SU-DHL-6 (cell line): ENCODE measurements around the gene SLCO1A2.

Experiments
- H2AFZ ChIP-seq: fragments of 200-600 bp; sonication (generic); 2 replicates; pipeline ENCODE4 v1.6.1; 2014; ENCODE audit warnings: low read depth, mild to moderate bottlenecking, moderate library complexity, mixed read lengths, antibody characterized with exemption, low read length; ENCODE audit not compliant: severe bottlenecking
- H3F3A ChIP-seq: fragments of 200-600 bp; shearing (Covaris generic); 2 replicates; pipeline ENCODE4 v1.6.0; 2016; ENCODE audit warnings: antibody characterized with exemption, mild to moderate bottlenecking; ENCODE audit not compliant: insufficient read depth
- H3K27ac ChIP-seq: fragments of 200-600 bp; sonication (generic); 2 replicates; pipeline ENCODE4 v1.5.1; 2016; ENCODE audit warnings: low read depth, mild to moderate bottlenecking, low read length, moderate library complexity, mixed read lengths
- H3K27me3 ChIP-seq: fragments of 200-600 bp; sonication (generic), shearing (Covaris generic); 2 replicates; pipeline ENCODE4 v1.6.0; 2014; ENCODE audit warnings: mild to moderate bottlenecking, low read length
- H3K36me3 ChIP-seq: fragments of 200-600 bp; sonication (generic); 2 replicates; pipeline ENCODE4 v1.6.1; 2014; ENCODE audit warnings: mild to moderate bottlenecking, low read length, mixed read lengths
- H3K4me2 ChIP-seq: fragments of 300-600, 200-600 bp; shearing (Covaris generic), sonication (generic); 2 replicates; pipeline ENCODE4 v1.6.0; 2014; ENCODE audit warnings: low read length, low read depth, mild to moderate bottlenecking; ENCODE audit not compliant: poor library complexity, severe bottlenecking
- H3K4me3 ChIP-seq: fragments of 200-600 bp; sonication (generic); 2 replicates; pipeline ENCODE4 v1.5.1; 2014; ENCODE audit warnings: antibody characterized with exemption, low read length, mild to moderate bottlenecking, mixed read lengths; ENCODE audit not compliant: insufficient read depth, poor library complexity, severe bottlenecking
- H3K79me2 ChIP-seq: fragments of 200-600 bp; sonication (generic); 2 replicates; pipeline ENCODE4 v1.6.1; 2014; ENCODE audit warnings: mild to moderate bottlenecking, low read length, moderate library complexity; ENCODE audit not compliant: insufficient read depth
- H3K9ac ChIP-seq: fragments of 200-600 bp; sonication (generic); 2 replicates; pipeline ENCODE4 v1.7.0; 2014; ENCODE audit warnings: mild to moderate bottlenecking, low read length
- H3K9me2 ChIP-seq: fragments of 200-600 bp; sonication (generic); replicated peaks from 2 replicates; pipeline ENCODE4 v1.6.1; 2014; ENCODE audit warnings: low read length; ENCODE audit not compliant: insufficient read depth
- H3K9me3 ChIP-seq: fragments of 200-600 bp; sonication (generic); 2 replicates; pipeline ENCODE4 v1.6.1; 2014; ENCODE audit warnings: low read length, mixed read lengths; ENCODE audit not compliant: insufficient read depth
- H4K20me1 ChIP-seq: fragments of 200-600 bp; sonication (generic); 2 replicates; pipeline ENCODE4 v1.6.1; 2014; ENCODE audit warnings: low read depth, mild to moderate bottlenecking, antibody characterized with exemption, low read length, moderate library complexity, mixed read lengths
- TF ChIP-seq, protein P1 (sequence below): fragments of 200-600 bp; sonication (generic); IDR thresholded peaks from one replicate; pipeline ENCODE4 v1.5.1; 2017; ENCODE audit warnings: antibody characterized with exemption, mild to moderate bottlenecking, low read length, moderate library complexity; ENCODE audit not compliant: insufficient read depth, poor library complexity, severe bottlenecking

SLCO1A2 gene

GRCh38 chr12:21219206-21219605 lies 115.5 kb downstream of the SLCO1A2 start:
- Histone ChIP-seq H3K9me3 (no peaks in the 10 kb centered on the region), H2AFZ (no peak overlapping the region), H4K20me1 (no peaks in the 10 kb centered on the region), H3K36me3 (no peaks in the 10 kb centered on the region), H3K9me2 (no peaks in the 10 kb centered on the region), H3K27me3 (no peaks in the 10 kb centered on the region), H3F3A (no peaks in the 10 kb centered on the region), H3K4me2 (no peak overlapping the region), H3K27ac (no peak overlapping the region), H3K4me3 (no peak overlapping the region), H3K9ac (no peak overlapping the region), H3K79me2 (no peaks in the 10 kb centered on the region)
- TF ChIP-seq, protein P1, sequence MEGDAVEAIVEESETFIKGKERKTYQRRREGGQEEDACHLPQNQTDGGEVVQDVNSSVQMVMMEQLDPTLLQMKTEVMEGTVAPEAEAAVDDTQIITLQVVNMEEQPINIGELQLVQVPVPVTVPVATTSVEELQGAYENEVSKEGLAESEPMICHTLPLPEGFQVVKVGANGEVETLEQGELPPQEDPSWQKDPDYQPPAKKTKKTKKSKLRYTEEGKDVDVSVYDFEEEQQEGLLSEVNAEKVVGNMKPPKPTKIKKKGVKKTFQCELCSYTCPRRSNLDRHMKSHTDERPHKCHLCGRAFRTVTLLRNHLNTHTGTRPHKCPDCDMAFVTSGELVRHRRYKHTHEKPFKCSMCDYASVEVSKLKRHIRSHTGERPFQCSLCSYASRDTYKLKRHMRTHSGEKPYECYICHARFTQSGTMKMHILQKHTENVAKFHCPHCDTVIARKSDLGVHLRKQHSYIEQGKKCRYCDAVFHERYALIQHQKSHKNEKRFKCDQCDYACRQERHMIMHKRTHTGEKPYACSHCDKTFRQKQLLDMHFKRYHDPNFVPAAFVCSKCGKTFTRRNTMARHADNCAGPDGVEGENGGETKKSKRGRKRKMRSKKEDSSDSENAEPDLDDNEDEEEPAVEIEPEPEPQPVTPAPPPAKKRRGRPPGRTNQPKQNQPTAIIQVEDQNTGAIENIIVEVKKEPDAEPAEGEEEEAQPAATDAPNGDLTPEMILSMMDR = no peak
